ENCODE results near the gene TRAF6. TPM values are rescaled to one million over a fixed set of nuclear protein-coding genes. Genes with fewer than 3 reads are reported as not detected.

Gene TRAF6
- total and polyA plus RNA-seq, 9 of the 15 experiments (the other 6 are each of a cell fraction or from before 2014, with no cell fraction given), result 2.0 to 13.1 (median 8.2) TPM

GRCh38 chr11:36509694-36510593 lies at the start of gene TRAF6 (continued):
- TF ChIP-seq, protein P1, sequence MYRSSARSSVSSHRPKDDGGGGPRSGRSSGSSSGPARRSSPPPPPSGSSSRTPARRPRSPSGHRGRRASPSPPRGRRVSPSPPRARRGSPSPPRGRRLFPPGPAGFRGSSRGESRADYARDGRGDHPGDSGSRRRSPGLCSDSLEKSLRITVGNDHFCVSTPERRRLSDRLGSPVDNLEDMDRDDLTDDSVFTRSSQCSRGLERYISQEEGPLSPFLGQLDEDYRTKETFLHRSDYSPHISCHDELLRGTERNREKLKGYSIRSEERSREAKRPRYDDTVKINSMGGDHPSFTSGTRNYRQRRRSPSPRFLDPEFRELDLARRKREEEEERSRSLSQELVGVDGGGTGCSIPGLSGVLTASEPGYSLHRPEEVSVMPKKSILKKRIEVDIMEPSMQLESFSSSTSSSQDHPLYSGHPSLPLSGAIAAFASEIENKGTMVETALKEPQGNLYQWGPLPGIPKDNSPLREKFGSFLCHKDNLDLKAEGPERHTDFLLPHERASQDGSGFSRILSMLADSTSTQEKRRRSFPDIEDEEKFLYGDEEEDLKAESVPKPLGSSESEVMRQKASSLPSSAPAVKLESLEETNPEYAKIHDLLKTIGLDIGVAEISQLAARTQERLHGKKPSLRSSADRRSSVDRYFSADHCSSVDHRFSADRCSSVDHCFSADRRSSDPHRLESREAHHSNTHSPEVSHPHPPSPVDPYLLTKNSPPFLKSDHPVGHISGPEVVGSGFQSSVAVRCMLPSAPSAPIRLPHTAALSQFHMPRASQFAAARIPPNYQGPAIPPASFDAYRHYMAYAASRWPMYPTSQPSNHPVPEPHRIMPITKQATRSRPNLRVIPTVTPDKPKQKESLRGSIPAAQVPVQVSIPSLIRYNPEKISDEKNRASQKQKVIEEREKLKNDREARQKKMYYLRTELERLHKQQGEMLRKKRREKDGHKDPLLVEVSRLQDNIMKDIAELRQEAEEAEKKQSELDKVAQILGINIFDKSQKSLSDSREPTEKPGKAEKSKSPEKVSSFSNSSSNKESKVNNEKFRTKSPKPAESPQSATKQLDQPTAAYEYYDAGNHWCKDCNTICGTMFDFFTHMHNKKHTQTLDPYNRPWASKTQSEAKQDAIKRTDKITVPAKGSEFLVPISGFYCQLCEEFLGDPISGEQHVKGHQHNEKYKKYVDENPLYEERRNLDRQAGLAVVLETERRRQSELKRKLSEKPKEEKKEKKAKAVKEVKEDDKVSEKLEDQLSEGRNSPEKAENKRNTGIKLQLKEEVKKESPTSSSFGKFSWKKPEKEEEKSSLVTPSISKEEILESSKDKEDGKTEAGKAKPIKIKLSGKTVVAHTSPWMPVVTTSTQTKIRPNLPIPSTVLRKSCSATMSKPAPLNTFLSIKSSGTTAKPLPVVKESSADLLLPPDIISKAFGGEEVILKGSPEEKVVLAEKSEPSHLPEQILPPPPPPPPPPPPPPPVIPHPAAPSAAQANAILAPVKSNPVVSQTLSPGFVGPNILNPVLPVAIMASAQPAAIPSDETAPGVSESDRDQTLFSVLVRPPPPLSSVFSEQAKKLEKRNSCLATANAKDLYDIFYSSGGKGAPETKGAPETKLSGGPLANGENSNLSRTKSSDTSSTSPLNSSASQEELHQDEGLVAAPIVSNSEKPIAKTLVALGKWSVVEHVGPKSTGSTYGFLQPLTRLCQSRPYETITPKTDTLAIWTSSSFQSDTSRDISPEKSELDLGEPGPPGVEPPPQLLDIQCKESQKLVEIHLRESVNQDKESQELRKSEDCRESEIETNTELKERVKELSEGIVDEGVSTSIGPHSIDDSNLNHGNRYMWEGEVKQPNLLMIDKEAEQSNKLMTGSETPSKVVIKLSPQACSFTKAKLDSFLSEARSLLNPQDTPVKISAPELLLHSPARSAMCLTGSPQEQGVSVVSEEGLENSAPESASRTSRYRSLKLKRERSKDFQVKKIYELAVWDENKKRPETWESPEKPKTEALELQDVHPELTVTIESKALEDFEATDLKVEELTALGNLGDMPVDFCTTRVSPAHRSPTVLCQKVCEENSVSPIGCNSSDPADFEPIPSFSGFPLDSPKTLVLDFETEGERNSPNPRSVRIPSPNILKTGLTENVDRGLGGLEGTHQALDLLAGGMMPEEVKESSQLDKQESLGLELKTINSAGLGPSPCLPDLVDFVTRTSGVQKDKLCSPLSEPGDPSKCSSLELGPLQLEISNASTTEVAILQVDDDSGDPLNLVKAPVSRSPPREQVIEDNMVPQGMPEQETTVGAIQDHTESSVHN (IDR thresholded peaks at IDR 0.05; ENCODE audit: borderline replicate concordance in 1 of 2, low read depth in 1 of 2), result no peak
- TF ChIP-seq DACH1 (IDR thresholded peaks at IDR 0.05; ENCODE audit: partially characterized antibody), result peak; percentile 48
- TF ChIP-seq PHB2 (IDR thresholded peaks at IDR 0.05; ENCODE audit: low read depth), result no peak
- TF ChIP-seq MYNN (IDR thresholded peaks at IDR 0.05), result peak; percentile 45; the same call in 1 of the 2 replicates
- TF ChIP-seq MYNN (CRISPR knock-in tag; IDR thresholded peaks at IDR 0.05), result no peak
- TF ChIP-seq PCBP1 (IDR thresholded peaks at IDR 0.05; ENCODE audit: low read depth, low read length, poor library complexity, severe bottlenecking), result peak; percentile 89
- TF ChIP-seq, protein P2, sequence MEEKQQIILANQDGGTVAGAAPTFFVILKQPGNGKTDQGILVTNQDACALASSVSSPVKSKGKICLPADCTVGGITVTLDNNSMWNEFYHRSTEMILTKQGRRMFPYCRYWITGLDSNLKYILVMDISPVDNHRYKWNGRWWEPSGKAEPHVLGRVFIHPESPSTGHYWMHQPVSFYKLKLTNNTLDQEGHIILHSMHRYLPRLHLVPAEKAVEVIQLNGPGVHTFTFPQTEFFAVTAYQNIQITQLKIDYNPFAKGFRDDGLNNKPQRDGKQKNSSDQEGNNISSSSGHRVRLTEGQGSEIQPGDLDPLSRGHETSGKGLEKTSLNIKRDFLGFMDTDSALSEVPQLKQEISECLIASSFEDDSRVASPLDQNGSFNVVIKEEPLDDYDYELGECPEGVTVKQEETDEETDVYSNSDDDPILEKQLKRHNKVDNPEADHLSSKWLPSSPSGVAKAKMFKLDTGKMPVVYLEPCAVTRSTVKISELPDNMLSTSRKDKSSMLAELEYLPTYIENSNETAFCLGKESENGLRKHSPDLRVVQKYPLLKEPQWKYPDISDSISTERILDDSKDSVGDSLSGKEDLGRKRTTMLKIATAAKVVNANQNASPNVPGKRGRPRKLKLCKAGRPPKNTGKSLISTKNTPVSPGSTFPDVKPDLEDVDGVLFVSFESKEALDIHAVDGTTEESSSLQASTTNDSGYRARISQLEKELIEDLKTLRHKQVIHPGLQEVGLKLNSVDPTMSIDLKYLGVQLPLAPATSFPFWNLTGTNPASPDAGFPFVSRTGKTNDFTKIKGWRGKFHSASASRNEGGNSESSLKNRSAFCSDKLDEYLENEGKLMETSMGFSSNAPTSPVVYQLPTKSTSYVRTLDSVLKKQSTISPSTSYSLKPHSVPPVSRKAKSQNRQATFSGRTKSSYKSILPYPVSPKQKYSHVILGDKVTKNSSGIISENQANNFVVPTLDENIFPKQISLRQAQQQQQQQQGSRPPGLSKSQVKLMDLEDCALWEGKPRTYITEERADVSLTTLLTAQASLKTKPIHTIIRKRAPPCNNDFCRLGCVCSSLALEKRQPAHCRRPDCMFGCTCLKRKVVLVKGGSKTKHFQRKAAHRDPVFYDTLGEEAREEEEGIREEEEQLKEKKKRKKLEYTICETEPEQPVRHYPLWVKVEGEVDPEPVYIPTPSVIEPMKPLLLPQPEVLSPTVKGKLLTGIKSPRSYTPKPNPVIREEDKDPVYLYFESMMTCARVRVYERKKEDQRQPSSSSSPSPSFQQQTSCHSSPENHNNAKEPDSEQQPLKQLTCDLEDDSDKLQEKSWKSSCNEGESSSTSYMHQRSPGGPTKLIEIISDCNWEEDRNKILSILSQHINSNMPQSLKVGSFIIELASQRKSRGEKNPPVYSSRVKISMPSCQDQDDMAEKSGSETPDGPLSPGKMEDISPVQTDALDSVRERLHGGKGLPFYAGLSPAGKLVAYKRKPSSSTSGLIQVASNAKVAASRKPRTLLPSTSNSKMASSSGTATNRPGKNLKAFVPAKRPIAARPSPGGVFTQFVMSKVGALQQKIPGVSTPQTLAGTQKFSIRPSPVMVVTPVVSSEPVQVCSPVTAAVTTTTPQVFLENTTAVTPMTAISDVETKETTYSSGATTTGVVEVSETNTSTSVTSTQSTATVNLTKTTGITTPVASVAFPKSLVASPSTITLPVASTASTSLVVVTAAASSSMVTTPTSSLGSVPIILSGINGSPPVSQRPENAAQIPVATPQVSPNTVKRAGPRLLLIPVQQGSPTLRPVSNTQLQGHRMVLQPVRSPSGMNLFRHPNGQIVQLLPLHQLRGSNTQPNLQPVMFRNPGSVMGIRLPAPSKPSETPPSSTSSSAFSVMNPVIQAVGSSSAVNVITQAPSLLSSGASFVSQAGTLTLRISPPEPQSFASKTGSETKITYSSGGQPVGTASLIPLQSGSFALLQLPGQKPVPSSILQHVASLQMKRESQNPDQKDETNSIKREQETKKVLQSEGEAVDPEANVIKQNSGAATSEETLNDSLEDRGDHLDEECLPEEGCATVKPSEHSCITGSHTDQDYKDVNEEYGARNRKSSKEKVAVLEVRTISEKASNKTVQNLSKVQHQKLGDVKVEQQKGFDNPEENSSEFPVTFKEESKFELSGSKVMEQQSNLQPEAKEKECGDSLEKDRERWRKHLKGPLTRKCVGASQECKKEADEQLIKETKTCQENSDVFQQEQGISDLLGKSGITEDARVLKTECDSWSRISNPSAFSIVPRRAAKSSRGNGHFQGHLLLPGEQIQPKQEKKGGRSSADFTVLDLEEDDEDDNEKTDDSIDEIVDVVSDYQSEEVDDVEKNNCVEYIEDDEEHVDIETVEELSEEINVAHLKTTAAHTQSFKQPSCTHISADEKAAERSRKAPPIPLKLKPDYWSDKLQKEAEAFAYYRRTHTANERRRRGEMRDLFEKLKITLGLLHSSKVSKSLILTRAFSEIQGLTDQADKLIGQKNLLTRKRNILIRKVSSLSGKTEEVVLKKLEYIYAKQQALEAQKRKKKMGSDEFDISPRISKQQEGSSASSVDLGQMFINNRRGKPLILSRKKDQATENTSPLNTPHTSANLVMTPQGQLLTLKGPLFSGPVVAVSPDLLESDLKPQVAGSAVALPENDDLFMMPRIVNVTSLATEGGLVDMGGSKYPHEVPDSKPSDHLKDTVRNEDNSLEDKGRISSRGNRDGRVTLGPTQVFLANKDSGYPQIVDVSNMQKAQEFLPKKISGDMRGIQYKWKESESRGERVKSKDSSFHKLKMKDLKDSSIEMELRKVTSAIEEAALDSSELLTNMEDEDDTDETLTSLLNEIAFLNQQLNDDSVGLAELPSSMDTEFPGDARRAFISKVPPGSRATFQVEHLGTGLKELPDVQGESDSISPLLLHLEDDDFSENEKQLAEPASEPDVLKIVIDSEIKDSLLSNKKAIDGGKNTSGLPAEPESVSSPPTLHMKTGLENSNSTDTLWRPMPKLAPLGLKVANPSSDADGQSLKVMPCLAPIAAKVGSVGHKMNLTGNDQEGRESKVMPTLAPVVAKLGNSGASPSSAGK (IDR thresholded peaks at IDR 0.05), result no peak
